HepG2 (cell line): ENCODE data around the gene TTBK2. TPM values are rescaled to one million over a fixed set of nuclear protein-coding genes. Genes with fewer than 3 reads are reported as not detected.
A peak's percentile ranks its signal among the peaks of the same experiment; 100 is the strongest.

ENCODE experiments used
- ATAC-seq: fragments of 200-7000 bp; cut with Tn5 transposase; 3 replicates; pipeline ENCODE4 v1.9.1; 2020; ENCODE audit warnings: mild to moderate bottlenecking, moderate library complexity
- BruUV-seq: library from RNA; stranded (reverse); fragments of 400-500 nt; replicated peaks from 2 replicates; lab custom pipeline; 2021; lab: Mats Ljungman, UMichigan
- CTCF ChIA-PET: fragments of 300-600 bp; formaldehyde crosslinking; extraction: SDS; loops from one replicate; lab custom pipeline; 2021; ENCODE audit warnings: low total read pairs, inconsistent platforms, low intra/inter-chr PET ratio; lab: Yijun Ruan, JAX
- POLR2A ChIA-PET: fragments of 350-600 bp; sonication (Branson Sonifier 250); formaldehyde crosslinking; loops from one replicate; lab custom pipeline; 2020; ENCODE audit warnings: antibody characterized with exemption, inconsistent platforms; lab: Yijun Ruan, JAX
- DNase-seq: peaks from one replicate; pipeline ENCODE4 v3.0.0-alpha.2; 2015; ENCODE audit warnings: low spot score
- FAIRE-seq: peaks from 3 replicates; lab custom pipeline; 2011; peaks lifted over from hg19 to GRCh38; lab: Jason Lieb, UNC
- H2AFZ ChIP-seq: one replicate; pipeline ENCODE4 v1.6.1; 2011; ENCODE audit warnings: low read length, inconsistent platforms
- H3K27ac ChIP-seq: fragments of 300-600 bp; 3 replicates; pipeline ENCODE4 v1.8.0; 2011; ENCODE audit warnings: mixed run types, mild to moderate bottlenecking, mixed read lengths, low read length, inconsistent platforms; ENCODE audit not compliant: insufficient read depth; ENCODE audit errors: extremely low read length
- H3K27me3 ChIP-seq, 2 experiments: fragments of 200-600 bp in 1 of 2; 2 replicates in 1 of 2; 3 replicates in 1 of 2; pipeline versions ENCODE4 v1.6.0 to v1.8.0; 2011; ENCODE audit warnings: low read length in 2 of 2, mild to moderate bottlenecking in 2 of 2, moderate library complexity in 2 of 2, inconsistent platforms in 1 of 2; ENCODE audit not compliant: insufficient read depth in 2 of 2, control insufficient read depth in 1 of 2
- H3K36me3 ChIP-seq, 2 experiments: fragments of 200-600 bp in 1 of 2; replicated peaks in 1 of 2; 2 replicates in 1 of 2; 3 replicates in 1 of 2; pipeline versions ENCODE4 v1.5.1 to v1.8.0; 2011; ENCODE audit warnings: low read length in 2 of 2, inconsistent platforms in 1 of 2; ENCODE audit not compliant: insufficient read depth in 2 of 2, control insufficient read depth in 1 of 2
- H3K4me1 ChIP-seq: 2 replicates; pipeline ENCODE4 v1.5.1; 2012; ENCODE audit warnings: low read length, inconsistent platforms; ENCODE audit not compliant: insufficient read depth
- H3K4me2 ChIP-seq: 2 replicates; pipeline ENCODE4 v1.6.0; 2011; ENCODE audit warnings: low read depth, low read length, inconsistent platforms
- H3K4me3 ChIP-seq, 3 experiments: fragments of 200-600 bp in 1 of 3; sonication (generic), shearing (Covaris generic) in 1 of 3; replicated peaks in 1 of 3; 2 replicates each; pipeline ENCODE4 v1.5.1; 2011 to 2016; ENCODE audit warnings: low read length in 3 of 3, inconsistent platforms in 2 of 3, low read depth in 2 of 3, mild to moderate bottlenecking in 2 of 3, control low read depth in 1 of 3, mixed read lengths in 1 of 3; ENCODE audit not compliant: insufficient read depth in 1 of 3
- H3K79me2 ChIP-seq: one replicate; pipeline ENCODE4 v1.6.1; 2011; ENCODE audit warnings: low read length, inconsistent platforms; ENCODE audit not compliant: insufficient read depth
- H3K9ac ChIP-seq: 2 replicates; pipeline ENCODE4 v1.6.0; 2011; ENCODE audit warnings: mild to moderate bottlenecking, low read depth, low read length, inconsistent platforms; ENCODE audit not compliant: insufficient read depth
- H3K9me3 ChIP-seq: 2 replicates; pipeline ENCODE4 v1.5.1; 2012; ENCODE audit warnings: mild to moderate bottlenecking, low read length
- H4K20me1 ChIP-seq: 2 replicates; pipeline ENCODE4 v1.6.0; 2011; ENCODE audit warnings: inconsistent platforms, mild to moderate bottlenecking, low read length, moderate library complexity; ENCODE audit not compliant: insufficient read depth
- CHD2 ChIP-seq: IDR thresholded peaks from 2 replicates; pipeline ENCODE4 v1.6.1; 2011; ENCODE audit warnings: low read depth, low read length, improper control_type of control experiment
- DNMT1 ChIP-seq: sonication (generic); formaldehyde crosslinking; IDR thresholded peaks from 2 replicates; pipeline ENCODE4 v1.5.1; 2020; ENCODE audit warnings: mild to moderate bottlenecking, missing genetic modification reagents
- EZH2 ChIP-seq: conservative IDR thresholded peaks from 2 replicates; pipeline ENCODE4 v1.6.1; 2012; ENCODE audit warnings: mild to moderate bottlenecking, low read depth, low read length, moderate library complexity
- KLF12 ChIP-seq: sonication (generic); formaldehyde crosslinking; IDR thresholded peaks from 2 replicates; pipeline ENCODE4 v1.4.0; 2020; ENCODE audit warnings: missing genetic modification reagents, borderline replicate concordance
- NFE2L1 ChIP-seq: sonication (generic); formaldehyde crosslinking; IDR thresholded peaks from 2 replicates; pipeline ENCODE4 v1.4.0; 2020; ENCODE audit warnings: missing genetic modification reagents, mild to moderate bottlenecking, borderline replicate concordance
- PITX1 ChIP-seq: sonication (generic); formaldehyde crosslinking; IDR thresholded peaks from 2 replicates; pipeline ENCODE4 v1.5.1; 2020; ENCODE audit warnings: mild to moderate bottlenecking, missing genetic modification reagents
- ZNF318 ChIP-seq: sonication (generic); formaldehyde crosslinking; IDR thresholded peaks from 2 replicates; pipeline ENCODE4 v1.4.0; 2020; ENCODE audit warnings: mild to moderate bottlenecking, missing genetic modification reagents
- WGBS: methylation state at CpG from one replicate; pipeline ENCODE4 v1.1.6; 2017; ENCODE audit warnings: low lambda C conversion rate; 5-methylcytosine and 5-hydroxymethylcytosine counted together
- in situ Hi-C: cut with HindIII; loops from 2 replicates; pipeline ENCODE4 v1.10.0; 2017; ENCODE audit warnings: low pct_unique_long_range_greater_than_20kb; ENCODE audit not compliant: extremely low pct_ligation_motif_present
- intact Hi-C: fragments of 100-400 bp; cut with micrococcal nuclease; formaldehyde crosslinking; loops from one replicate; pipeline ENCODE4 v1.10.0; 2022; ENCODE audit not compliant: unreplicated experiment
- polyA plus RNA-seq, 8 experiments: library from polyadenylated mRNA; depleted of rRNA in 3 of 8; stranded (reverse) in 7 of 8; unstranded in 1 of 8; fragments of >200 nt; fragmentation: Illumina TruSeq in 4 of 8; extraction: Trizol in 4 of 8; gene quantifications; 2 replicates each; pipeline versions ENCODE4 v1.2.1 to v1.2.3, GENCODE V29; 2011 to 2016; ENCODE audit warnings: low read depth in 4 of 8, missing spikeins in 1 of 8, mixed read lengths in 1 of 8; ENCODE audit not compliant: insufficient read depth in 1 of 8
- total RNA-seq, 5 experiments: library from RNA; depleted of rRNA; stranded (reverse); fragments of >200 nt; fragmentation: Illumina TruSeq; extraction: Trizol; gene quantifications; 2 replicates each; pipeline ENCODE4 v1.2.3, GENCODE V29; 2016; ENCODE audit warnings: low read depth in 1 of 5

The TTBK2 gene
- total and polyA plus RNA-seq, 2 of the 13 experiments (the other 11 are each of a cell fraction or from before 2014, with no cell fraction given), result 5.1 to 7.4 TPM

GRCh38 chr15:42931702-42932486, 11.3 kb upstream of the TTBK2 start:
- H3K27ac ChIP-seq, result no peak overlapping the region
- no peak for DNase-seq
- peaks cover 30% of the 10 kb centered on the region for H3K4me1 ChIP-seq
- in situ Hi-C loops, result no loop called here
- no peaks in the 10 kb centered on the region for H3K27me3 ChIP-seq
- H3K9ac ChIP-seq, result no peak overlapping the region
- WGBS, result 57% methylated on average over 7 of the region's 7 CpGs
- no TSS peak for BruUV-seq
- H2AFZ ChIP-seq, result no peak overlapping the region
- TF ChIP-seq CHD2 (peak; percentile 54; the same call in 1 of the 2 replicates), DNMT1 (CRISPR knock-in tag) (no peak)
- TF ChIP-seq, all 625 proteins: peak for 1
- Histone ChIP-seq H3K79me2 (no peaks in the 10 kb centered on the region), H3K9me3 (no peaks in the 10 kb centered on the region), H4K20me1 (no peaks in the 10 kb centered on the region), H3K36me3 (no peaks in the 10 kb centered on the region), H3K4me3 (no peak overlapping the region), H3K4me2 (no peak overlapping the region)
- intact Hi-C loops, result no loop called here
- FAIRE-seq, result no peak
- ChIA-PET CTCF (no interaction called here), POLR2A (no interaction called here)
- no peak for ATAC-seq

- ChIA-PET CTCF (no interaction called here), POLR2A (no interaction called here)
- H3K27ac ChIP-seq, result no peak overlapping the region
- no peak overlapping the region for H2AFZ ChIP-seq
- H3K79me2 ChIP-seq, result no peaks in the 10 kb centered on the region
- FAIRE-seq, result no peak
- 25% methylated on average over 2 of the region's 2 CpGs for WGBS
- no peak overlapping the region for H3K4me3 ChIP-seq
- no peaks in the 10 kb centered on the region for H4K20me1 ChIP-seq
- no peak for TF ChIP-seq EZH2
- no peak for TF ChIP-seq ZNF318 (CRISPR knock-in tag)
- TF ChIP-seq PITX1 (CRISPR knock-in tag), result no peak
- no peak for TF ChIP-seq KLF12 (CRISPR knock-in tag)
- TF ChIP-seq NFE2L1 (CRISPR knock-in tag), result no peak
- intact Hi-C loops, result loop anchor here (10.0 kb wide), 1 partner anchor 135 kb away; no protein-coding TSS in a partner anchor
- in situ Hi-C loops, result loop anchor here (10.0 kb wide), 1 partner anchor 125 kb away; no protein-coding TSS in a partner anchor
- no peaks in the 10 kb centered on the region for H3K27me3 ChIP-seq
- no peak overlapping the region for H3K4me2 ChIP-seq
- no peak for DNase-seq
- H3K9ac ChIP-seq, result no peak overlapping the region
- no peak for ATAC-seq
- H3K36me3 ChIP-seq, result no peaks in the 10 kb centered on the region
- peaks cover 16% of the 10 kb centered on the region for H3K4me1 ChIP-seq
- BruUV-seq, result no TSS peak
- H3K9me3 ChIP-seq, result no peaks in the 10 kb centered on the region
Observed at GRCh38 chr15:42929306-42929848, 8.8 kb upstream of the TTBK2 start.
